Liver (tissue), 9 donors: Measurements from ENCODE around the gene YIPF6. TPM values are rescaled to one million over a fixed set of nuclear protein-coding genes. Genes with fewer than 3 reads are reported as not detected.

Experiments
- DNase-seq: peaks from one replicate; pipeline ENCODE4 v3.0.0-alpha.2; 2017; ENCODE audit warnings: low spot score
- H3K27ac ChIP-seq, 2 donors: one replicate each; pipeline ENCODE4 v1.7.0; 2013; ENCODE audit warnings: inconsistent platforms in 2 of 2, low read length in 2 of 2, control low read depth in 1 of 2, low read depth in 1 of 2, mild to moderate bottlenecking in 1 of 2
- H3K27me3 ChIP-seq, 4 donors: one replicate each; pipeline versions ENCODE4 v1.6.1 to v1.7.0; 2013; ENCODE audit warnings: low read length in 3 of 4, inconsistent platforms in 1 of 4, mild to moderate bottlenecking in 1 of 4, moderate library complexity in 1 of 4; ENCODE audit not compliant: control insufficient read depth in 4 of 4, insufficient read depth in 4 of 4
- H3K36me3 ChIP-seq, 4 donors: one replicate each; pipeline versions ENCODE4 v1.6.1 to v1.7.0; 2013; ENCODE audit warnings: low read length in 3 of 4, mild to moderate bottlenecking in 3 of 4, low read depth in 1 of 4, moderate library complexity in 1 of 4; ENCODE audit not compliant: control insufficient read depth in 4 of 4, insufficient read depth in 3 of 4
- H3K4me1 ChIP-seq, 4 donors: one replicate each; pipeline versions ENCODE4 v1.6.1 to v1.7.0; 2013; ENCODE audit warnings: low read length in 3 of 4, mild to moderate bottlenecking in 3 of 4, moderate library complexity in 1 of 4; ENCODE audit not compliant: control insufficient read depth in 4 of 4, insufficient read depth in 4 of 4
- H3K4me3 ChIP-seq, 3 donors: one replicate each; pipeline versions ENCODE4 v1.6.1 to v1.7.0; 2013; ENCODE audit warnings: low read length in 3 of 3, control low read depth in 1 of 3, low read depth in 1 of 3, mild to moderate bottlenecking in 1 of 3
- H3K9ac ChIP-seq, 2 donors: one replicate each; pipeline ENCODE4 v1.7.0; 2013; ENCODE audit warnings: low read length in 2 of 2, mild to moderate bottlenecking in 2 of 2, moderate library complexity in 2 of 2, control low read depth in 1 of 2, low read depth in 1 of 2
- H3K9me3 ChIP-seq, 4 donors: one replicate each; pipeline versions ENCODE4 v1.6.1 to v1.7.0; 2013; ENCODE audit warnings: low read length in 3 of 4; ENCODE audit not compliant: control insufficient read depth in 4 of 4
- EGR1 ChIP-seq, 2 donors: IDR thresholded peaks; 2 replicates each; pipeline ENCODE4 v1.6.1; 2016 to 2018; ENCODE audit warnings: antibody characterized with exemption in 2 of 2, low read depth in 2 of 2
- FOXA1 ChIP-seq: IDR thresholded peaks from 2 replicates; pipeline ENCODE4 v1.6.1; 2016; ENCODE audit warnings: antibody characterized with exemption
- FOXA2 ChIP-seq: IDR thresholded peaks from 2 replicates; pipeline ENCODE4 v1.6.1; 2016; ENCODE audit warnings: antibody characterized with exemption
- HNF4A ChIP-seq, 2 donors: conservative IDR thresholded peaks; 2 replicates each; pipeline ENCODE4 v1.6.1; 2016; ENCODE audit warnings: antibody characterized with exemption in 2 of 2, mild to moderate bottlenecking in 2 of 2
- HNF4G ChIP-seq: IDR thresholded peaks from 2 replicates; pipeline ENCODE4 v1.6.1; 2016; ENCODE audit warnings: antibody characterized with exemption
- JUND ChIP-seq, 2 donors: IDR thresholded peaks; 2 replicates each; pipeline ENCODE4 v1.6.1; 2016; ENCODE audit warnings: antibody characterized with exemption in 2 of 2
- NR2F2 ChIP-seq: IDR thresholded peaks from 2 replicates; pipeline ENCODE4 v1.6.1; 2016; ENCODE audit warnings: antibody characterized with exemption
- RAD21 ChIP-seq, 2 donors: IDR thresholded peaks; 2 replicates each; pipeline ENCODE4 v1.6.1; 2016; ENCODE audit warnings: antibody characterized with exemption in 2 of 2, mild to moderate bottlenecking in 2 of 2
- RXRA ChIP-seq, 2 donors: IDR thresholded peaks; 2 replicates each; pipeline ENCODE4 v1.6.1; 2017 to 2018; ENCODE audit warnings: antibody characterized with exemption in 2 of 2, mild to moderate bottlenecking in 1 of 2
- SP1 ChIP-seq: IDR thresholded peaks from 2 replicates; pipeline ENCODE4 v1.6.1; 2018; ENCODE audit warnings: antibody characterized with exemption, mild to moderate bottlenecking
- TAF1 ChIP-seq: conservative IDR thresholded peaks from 2 replicates; pipeline ENCODE4 v1.6.1; 2016; ENCODE audit warnings: antibody characterized with exemption, mild to moderate bottlenecking
- YY1 ChIP-seq: IDR thresholded peaks from 2 replicates; pipeline ENCODE4 v1.6.1; 2016; ENCODE audit warnings: antibody characterized with exemption, mild to moderate bottlenecking
- WGBS: extraction: QIAGEN DNeasy Blood & Tissue Kit; methylation state at CpG from one replicate; pipeline ENCODE4 v1.1.7; 2013; 5-methylcytosine and 5-hydroxymethylcytosine counted together
- polyA plus RNA-seq, 2 donors: library from polyadenylated mRNA; stranded (reverse) in 1 of 2; unstranded in 1 of 2; fragments of 200-250 nt in 1 of 2; fragments of >200 nt in 1 of 2; fragmentation: Nextera tagmentation in 1 of 2; extraction: Ambion mirVana in 1 of 2; gene quantifications; one replicate each; pipeline versions ENCODE4 v1.2.1 to v1.2.3, GENCODE V29; 2013 to 2015
- total RNA-seq, 2 donors: library from RNA; depleted of rRNA; stranded (reverse); fragments of >200 nt; gene quantifications; one replicate each; pipeline ENCODE4 v1.2.3, GENCODE V29; 2014
- TF ChIP-seq, protein P1 (sequence below): IDR thresholded peaks from 2 replicates; pipeline ENCODE4 v1.6.1; 2016; ENCODE audit warnings: antibody characterized with exemption
- TF ChIP-seq, protein P2 (sequence below): IDR thresholded peaks from 2 replicates; pipeline ENCODE4 v1.6.1; 2016; ENCODE audit warnings: antibody characterized with exemption
- TF ChIP-seq, protein P3 (sequence below): fragments of 150-350 bp; IDR thresholded peaks from 2 replicates; pipeline ENCODE4 v1.5.1; 2017; ENCODE audit warnings: improper control_type of control experiment, low read depth, low read length; ENCODE audit not compliant: missing input control
- TF ChIP-seq, protein P4 (sequence below): IDR thresholded peaks from 2 replicates; pipeline ENCODE4 v1.6.1; 2016; ENCODE audit warnings: antibody characterized with exemption
- donor health status: healthy.
- donor health status: healthy.
- donor health status: healthy.
- donor health status: healthy.
- donor health status: healthy.

The YIPF6 gene
- total and polyA plus RNA-seq, 4 donors: 11.9 to 36.3 (median 28.4) TPM

DNA sequence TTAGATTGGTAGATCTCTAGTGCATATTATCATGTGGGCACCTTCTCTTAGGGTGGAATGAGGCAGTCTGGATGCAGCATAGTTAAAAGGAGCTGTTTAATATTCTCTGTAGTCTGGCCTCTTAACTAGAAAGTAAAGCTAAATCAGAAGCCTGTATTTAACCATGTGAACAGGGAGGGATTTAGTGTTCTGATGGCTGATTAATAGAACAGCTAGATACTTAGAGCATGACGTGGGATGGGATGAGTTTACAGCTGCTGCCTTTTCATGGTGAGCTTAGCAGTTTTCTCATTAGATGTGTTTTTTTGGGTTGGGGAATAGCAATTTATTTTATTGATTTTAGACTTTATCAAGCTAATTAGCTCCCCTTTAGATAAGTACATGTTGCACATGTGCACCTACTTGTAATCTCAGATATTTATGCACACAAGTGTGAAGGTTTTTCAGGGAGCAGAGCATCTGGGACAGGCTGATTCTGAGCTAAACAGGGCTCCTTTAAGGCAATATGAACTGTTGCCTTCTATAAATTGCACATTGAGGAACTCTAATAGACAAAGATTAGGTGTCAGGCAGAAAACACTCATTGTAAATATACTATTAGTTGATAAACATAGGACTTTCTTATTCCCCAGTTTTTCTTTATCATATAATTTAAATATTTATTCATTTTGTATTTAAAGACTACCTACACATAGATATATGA is 34.1 kb downstream of the YIPF6 start (continued):
- no peak for TF ChIP-seq EGR1 (IDR thresholded peaks at IDR 0.05; ENCODE audit: low read depth in 2 of 2)
- TF ChIP-seq RAD21 (IDR thresholded peaks at IDR 0.05): no peak
- no peak for TF ChIP-seq FOXA1
- no peak for TF ChIP-seq HNF4A (conservative IDR thresholded peaks at IDR 0.05)
- TF ChIP-seq JUND (IDR thresholded peaks at IDR 0.05): no peak

DNA sequence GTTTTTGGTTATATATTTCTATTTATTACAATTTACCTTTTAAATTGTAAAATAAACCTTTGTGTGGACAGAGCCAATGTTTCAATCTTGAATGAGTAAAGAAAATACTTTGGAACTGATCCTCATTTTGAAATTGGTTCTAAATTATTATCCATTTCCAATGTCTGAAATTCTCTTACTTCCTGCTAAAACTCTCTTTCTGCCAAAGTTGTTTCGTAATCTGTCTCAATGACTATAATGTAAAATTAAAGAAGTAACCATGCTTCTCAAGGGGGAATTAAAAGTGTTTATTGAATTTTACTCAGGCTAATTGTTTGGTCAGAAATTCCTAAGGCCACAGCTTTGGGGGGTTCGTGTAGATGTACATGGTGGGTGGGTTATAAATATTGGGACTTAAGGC is 34.8 kb downstream of the YIPF6 start:
- peaks cover 1 to 12% (median 7%) of the 10 kb centered on the region in 4 donors for H3K36me3 ChIP-seq
- no peak overlapping the region for H3K9ac ChIP-seq
- 90% methylated on average over 2 of the region's 2 CpGs for WGBS

GRCh38 chrX:68534691-68535090 is 35.8 kb downstream of the YIPF6 start:
- Histone ChIP-seq H3K9ac (no peak overlapping the region), H3K9me3 (no peaks in the 10 kb centered on the region)
- 89% methylated on average over 4 of the region's 4 CpGs for WGBS
- TF ChIP-seq HNF4G (no peak), RXRA (IDR thresholded peaks at IDR 0.05) (no peak), TAF1 (no peak), HNF4A (conservative IDR thresholded peaks at IDR 0.05) (no peak), YY1 (no peak), FOXA2 (no peak), SP1 (no peak)
- TF ChIP-seq, protein P1, sequence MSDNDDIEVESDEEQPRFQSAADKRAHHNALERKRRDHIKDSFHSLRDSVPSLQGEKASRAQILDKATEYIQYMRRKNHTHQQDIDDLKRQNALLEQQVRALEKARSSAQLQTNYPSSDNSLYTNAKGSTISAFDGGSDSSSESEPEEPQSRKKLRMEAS: no peak
- TF ChIP-seq, protein P2, sequence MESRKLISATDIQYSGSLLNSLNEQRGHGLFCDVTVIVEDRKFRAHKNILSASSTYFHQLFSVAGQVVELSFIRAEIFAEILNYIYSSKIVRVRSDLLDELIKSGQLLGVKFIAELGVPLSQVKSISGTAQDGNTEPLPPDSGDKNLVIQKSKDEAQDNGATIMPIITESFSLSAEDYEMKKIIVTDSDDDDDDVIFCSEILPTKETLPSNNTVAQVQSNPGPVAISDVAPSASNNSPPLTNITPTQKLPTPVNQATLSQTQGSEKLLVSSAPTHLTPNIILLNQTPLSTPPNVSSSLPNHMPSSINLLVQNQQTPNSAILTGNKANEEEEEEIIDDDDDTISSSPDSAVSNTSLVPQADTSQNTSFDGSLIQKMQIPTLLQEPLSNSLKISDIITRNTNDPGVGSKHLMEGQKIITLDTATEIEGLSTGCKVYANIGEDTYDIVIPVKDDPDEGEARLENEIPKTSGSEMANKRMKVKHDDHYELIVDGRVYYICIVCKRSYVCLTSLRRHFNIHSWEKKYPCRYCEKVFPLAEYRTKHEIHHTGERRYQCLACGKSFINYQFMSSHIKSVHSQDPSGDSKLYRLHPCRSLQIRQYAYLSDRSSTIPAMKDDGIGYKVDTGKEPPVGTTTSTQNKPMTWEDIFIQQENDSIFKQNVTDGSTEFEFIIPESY: no peak
- TF ChIP-seq, protein P3, sequence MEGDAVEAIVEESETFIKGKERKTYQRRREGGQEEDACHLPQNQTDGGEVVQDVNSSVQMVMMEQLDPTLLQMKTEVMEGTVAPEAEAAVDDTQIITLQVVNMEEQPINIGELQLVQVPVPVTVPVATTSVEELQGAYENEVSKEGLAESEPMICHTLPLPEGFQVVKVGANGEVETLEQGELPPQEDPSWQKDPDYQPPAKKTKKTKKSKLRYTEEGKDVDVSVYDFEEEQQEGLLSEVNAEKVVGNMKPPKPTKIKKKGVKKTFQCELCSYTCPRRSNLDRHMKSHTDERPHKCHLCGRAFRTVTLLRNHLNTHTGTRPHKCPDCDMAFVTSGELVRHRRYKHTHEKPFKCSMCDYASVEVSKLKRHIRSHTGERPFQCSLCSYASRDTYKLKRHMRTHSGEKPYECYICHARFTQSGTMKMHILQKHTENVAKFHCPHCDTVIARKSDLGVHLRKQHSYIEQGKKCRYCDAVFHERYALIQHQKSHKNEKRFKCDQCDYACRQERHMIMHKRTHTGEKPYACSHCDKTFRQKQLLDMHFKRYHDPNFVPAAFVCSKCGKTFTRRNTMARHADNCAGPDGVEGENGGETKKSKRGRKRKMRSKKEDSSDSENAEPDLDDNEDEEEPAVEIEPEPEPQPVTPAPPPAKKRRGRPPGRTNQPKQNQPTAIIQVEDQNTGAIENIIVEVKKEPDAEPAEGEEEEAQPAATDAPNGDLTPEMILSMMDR: no peak
- TF ChIP-seq, protein P4, sequence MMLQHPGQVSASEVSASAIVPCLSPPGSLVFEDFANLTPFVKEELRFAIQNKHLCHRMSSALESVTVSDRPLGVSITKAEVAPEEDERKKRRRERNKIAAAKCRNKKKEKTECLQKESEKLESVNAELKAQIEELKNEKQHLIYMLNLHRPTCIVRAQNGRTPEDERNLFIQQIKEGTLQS: no peak

More for the DNA sequence above, 34.8 kb downstream of the YIPF6 start:
- no peak for DNase-seq
- Histone ChIP-seq H3K27me3 (no peaks in the 10 kb centered on the region), H3K9me3 (no peaks in the 10 kb centered on the region), H3K4me3 (no peak overlapping the region), H3K27ac (no peak overlapping the region), H3K4me1 (no peaks in the 10 kb centered on the region)
- no peak for TF ChIP-seq HNF4A (conservative IDR thresholded peaks at IDR 0.05)
- no peak for TF ChIP-seq NR2F2
- no peak for TF ChIP-seq FOXA1
- no peak for TF ChIP-seq RAD21 (IDR thresholded peaks at IDR 0.05)
- no peak for TF ChIP-seq HNF4G
- no peak for TF ChIP-seq EGR1 (IDR thresholded peaks at IDR 0.05; ENCODE audit: low read depth in 2 of 2)
- TF ChIP-seq SP1: no peak
- TF ChIP-seq, protein P4: no peak
- no peak for TF ChIP-seq TAF1
- TF ChIP-seq FOXA2: no peak
- no peak for TF ChIP-seq YY1
- TF ChIP-seq, protein P2: no peak
- TF ChIP-seq RXRA (IDR thresholded peaks at IDR 0.05): no peak
- TF ChIP-seq, protein P3: no peak

More at GRCh38 chrX:68534691-68535090, 35.8 kb downstream of the YIPF6 start:
- no peaks in the 10 kb centered on the region for H3K27me3 ChIP-seq
- H3K4me3 ChIP-seq: no peak overlapping the region
- peaks cover 1 to 12% (median 7%) of the 10 kb centered on the region in 4 donors for H3K36me3 ChIP-seq
- DNase-seq: no peak
- no peaks in the 10 kb centered on the region for H3K4me1 ChIP-seq
- no peak overlapping the region for H3K27ac ChIP-seq
